ENCODE results near the gene CFAP77.

DNA sequence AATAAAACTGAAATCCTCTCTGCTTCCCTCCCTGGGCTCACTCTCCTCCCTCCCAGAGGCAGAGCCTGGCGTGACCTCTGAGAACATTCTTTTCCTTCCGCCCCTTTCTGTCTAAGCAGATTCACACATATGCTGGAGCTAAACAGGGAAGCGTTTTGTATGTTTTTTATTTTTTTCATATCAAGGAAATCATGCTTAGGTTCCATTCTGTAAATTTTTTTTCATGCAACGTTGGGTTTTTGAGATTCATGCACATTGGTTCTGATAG, 152.2 kb downstream of the CFAP77 start:
- TF ChIP-seq, protein P1, sequence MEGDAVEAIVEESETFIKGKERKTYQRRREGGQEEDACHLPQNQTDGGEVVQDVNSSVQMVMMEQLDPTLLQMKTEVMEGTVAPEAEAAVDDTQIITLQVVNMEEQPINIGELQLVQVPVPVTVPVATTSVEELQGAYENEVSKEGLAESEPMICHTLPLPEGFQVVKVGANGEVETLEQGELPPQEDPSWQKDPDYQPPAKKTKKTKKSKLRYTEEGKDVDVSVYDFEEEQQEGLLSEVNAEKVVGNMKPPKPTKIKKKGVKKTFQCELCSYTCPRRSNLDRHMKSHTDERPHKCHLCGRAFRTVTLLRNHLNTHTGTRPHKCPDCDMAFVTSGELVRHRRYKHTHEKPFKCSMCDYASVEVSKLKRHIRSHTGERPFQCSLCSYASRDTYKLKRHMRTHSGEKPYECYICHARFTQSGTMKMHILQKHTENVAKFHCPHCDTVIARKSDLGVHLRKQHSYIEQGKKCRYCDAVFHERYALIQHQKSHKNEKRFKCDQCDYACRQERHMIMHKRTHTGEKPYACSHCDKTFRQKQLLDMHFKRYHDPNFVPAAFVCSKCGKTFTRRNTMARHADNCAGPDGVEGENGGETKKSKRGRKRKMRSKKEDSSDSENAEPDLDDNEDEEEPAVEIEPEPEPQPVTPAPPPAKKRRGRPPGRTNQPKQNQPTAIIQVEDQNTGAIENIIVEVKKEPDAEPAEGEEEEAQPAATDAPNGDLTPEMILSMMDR (IDR thresholded peaks at IDR 0.05; ENCODE audit: insufficient read depth, low read length, poor library complexity, severe bottlenecking), result no peak
- no peak for TF ChIP-seq EZH2phosphoT487 (conservative IDR thresholded peaks at IDR 0.05; ENCODE audit: low read length)

All from SU-DHL-6 (cell line).